Neural crest cell (in vitro differentiated cells): ENCODE results near the gene PMP22. TPM values are rescaled to one million over a fixed set of nuclear protein-coding genes. Genes with fewer than 3 reads are reported as not detected.

Source experiments
- DNase-seq: peaks from one replicate; pipeline ENCODE4 v3.0.0; 2021; ENCODE audit warnings: low read depth, mixed read lengths, low spot score
- H3K27ac Mint-ChIP-seq: one replicate; pipeline ENCODE4 v1.8.0; 2021; ENCODE audit warnings: mild to moderate bottlenecking, mixed read lengths; ENCODE audit not compliant: unreplicated experiment
- H3K27me3 Mint-ChIP-seq: 2 replicates; pipeline ENCODE4 v1.8.0; 2021; ENCODE audit warnings: low read depth, mild to moderate bottlenecking, mixed read lengths
- H3K36me3 Mint-ChIP-seq: 2 replicates; pipeline ENCODE4 v1.8.0; 2021; ENCODE audit warnings: low read depth, mild to moderate bottlenecking, mixed read lengths
- H3K4me1 Mint-ChIP-seq: 2 replicates; pipeline ENCODE4 v1.8.0; 2021; ENCODE audit warnings: mixed read lengths
- H3K4me3 Mint-ChIP-seq: one replicate; pipeline ENCODE4 v1.8.0; 2021; ENCODE audit warnings: mild to moderate bottlenecking, mixed read lengths
- H3K9me3 Mint-ChIP-seq: 2 replicates; pipeline ENCODE4 v1.8.0; 2021; ENCODE audit warnings: mixed read lengths
- total RNA-seq: library from RNA; stranded (reverse); gene quantifications from 2 replicates; pipeline ENCODE4 v1.2.1, GENCODE V29; 2021
- TF ChIP-seq, protein P1 (sequence below): fragments of 200-600 bp; sonication (generic); conservative IDR thresholded peaks from 2 replicates; pipeline ENCODE4 v1.5.0; 2021; ENCODE audit warnings: antibody characterized with exemption, mild to moderate bottlenecking

The PMP22 gene
- total RNA-seq, 1 donor from 2014 or later = 14.9 TPM

- TF ChIP-seq, protein P1, sequence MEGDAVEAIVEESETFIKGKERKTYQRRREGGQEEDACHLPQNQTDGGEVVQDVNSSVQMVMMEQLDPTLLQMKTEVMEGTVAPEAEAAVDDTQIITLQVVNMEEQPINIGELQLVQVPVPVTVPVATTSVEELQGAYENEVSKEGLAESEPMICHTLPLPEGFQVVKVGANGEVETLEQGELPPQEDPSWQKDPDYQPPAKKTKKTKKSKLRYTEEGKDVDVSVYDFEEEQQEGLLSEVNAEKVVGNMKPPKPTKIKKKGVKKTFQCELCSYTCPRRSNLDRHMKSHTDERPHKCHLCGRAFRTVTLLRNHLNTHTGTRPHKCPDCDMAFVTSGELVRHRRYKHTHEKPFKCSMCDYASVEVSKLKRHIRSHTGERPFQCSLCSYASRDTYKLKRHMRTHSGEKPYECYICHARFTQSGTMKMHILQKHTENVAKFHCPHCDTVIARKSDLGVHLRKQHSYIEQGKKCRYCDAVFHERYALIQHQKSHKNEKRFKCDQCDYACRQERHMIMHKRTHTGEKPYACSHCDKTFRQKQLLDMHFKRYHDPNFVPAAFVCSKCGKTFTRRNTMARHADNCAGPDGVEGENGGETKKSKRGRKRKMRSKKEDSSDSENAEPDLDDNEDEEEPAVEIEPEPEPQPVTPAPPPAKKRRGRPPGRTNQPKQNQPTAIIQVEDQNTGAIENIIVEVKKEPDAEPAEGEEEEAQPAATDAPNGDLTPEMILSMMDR = no peak
- Mint-ChIP-seq H3K27me3 (peaks cover 29% of the 10 kb centered on the region), H3K4me3 (no peak overlapping the region), H3K9me3 (peaks cover 7% of the 10 kb centered on the region), H3K4me1 (peaks cover 14% of the 10 kb centered on the region), H3K27ac (no peak overlapping the region), H3K36me3 (no peaks in the 10 kb centered on the region)
- no peak for DNase-seq
Measured at GRCh38 chr17:15269780-15270089, 4.6 kb upstream of the PMP22 start.

DNA sequence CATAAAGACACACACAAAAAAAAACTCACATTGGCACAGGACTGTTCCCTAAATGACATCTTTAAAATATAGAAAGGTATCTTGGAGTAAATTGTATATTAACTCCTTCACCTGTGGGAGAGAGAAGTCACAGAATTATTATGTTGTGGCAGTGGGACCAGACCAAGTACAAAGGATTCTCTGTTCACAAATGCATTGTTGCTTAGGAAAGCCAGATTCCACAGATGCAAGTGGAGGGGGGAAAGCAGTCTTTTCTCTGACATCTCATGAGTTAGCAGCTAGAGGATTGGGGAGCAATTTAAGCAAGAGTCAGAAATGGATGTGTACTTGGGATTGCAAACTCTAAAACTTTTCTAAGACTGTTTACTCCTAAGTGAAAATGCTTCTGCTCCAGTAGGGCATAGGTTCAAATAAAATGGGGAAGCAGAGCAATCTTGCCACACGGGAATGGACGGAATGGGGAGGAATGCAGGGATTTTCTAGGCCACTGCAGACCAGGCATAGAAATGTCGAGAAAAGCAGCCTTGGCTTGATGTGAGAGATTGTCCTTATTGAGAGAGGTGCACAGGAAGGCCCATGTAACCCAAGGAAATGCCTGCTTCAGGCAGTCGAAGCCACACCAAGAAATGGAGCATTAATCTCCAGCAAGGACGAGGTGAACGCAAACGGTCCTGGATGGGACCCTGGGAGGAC lies 4.1 kb upstream of the PMP22 start:
- H3K4me3 Mint-ChIP-seq = no peak overlapping the region
- no peak for DNase-seq
- no peaks in the 10 kb centered on the region for H3K36me3 Mint-ChIP-seq
- TF ChIP-seq, protein P1 = no peak
- H3K9me3 Mint-ChIP-seq = peaks cover 5% of the 10 kb centered on the region
- H3K27me3 Mint-ChIP-seq = peaks cover 34% of the 10 kb centered on the region
- no peak overlapping the region for H3K27ac Mint-ChIP-seq
- peaks cover 14% of the 10 kb centered on the region for H3K4me1 Mint-ChIP-seq

DNA sequence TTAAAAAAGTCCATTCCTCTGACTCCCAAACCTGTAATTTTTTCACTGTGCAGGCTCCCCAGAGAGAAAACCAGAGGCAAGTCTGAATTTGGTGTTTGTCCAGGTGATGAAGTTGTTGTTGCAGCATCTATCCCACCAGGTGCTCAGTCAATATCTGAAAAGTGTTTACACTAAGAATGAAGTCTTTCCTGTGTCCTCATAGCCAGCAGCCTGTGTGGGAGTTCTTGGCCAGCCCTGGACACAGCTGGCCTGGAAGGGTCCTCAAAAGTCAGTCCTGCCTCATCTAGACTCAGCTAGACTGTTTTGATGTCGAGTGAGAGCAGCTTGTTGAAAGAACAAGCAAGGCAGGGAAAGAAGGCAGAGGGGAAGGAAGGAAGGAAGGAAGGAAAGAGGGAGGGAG lies 3.3 kb upstream of the PMP22 start:
- TF ChIP-seq, protein P1 = no peak
- Mint-ChIP-seq H3K36me3 (no peaks in the 10 kb centered on the region), H3K27ac (no peak overlapping the region), H3K27me3 (peaks cover 42% of the 10 kb centered on the region), H3K4me1 (peaks cover 12% of the 10 kb centered on the region), H3K4me3 (no peak overlapping the region), H3K9me3 (no peaks in the 10 kb centered on the region)
- DNase-seq = no peak

- no peak for DNase-seq
- H3K27me3 Mint-ChIP-seq = peaks cover 47% of the 10 kb centered on the region
- H3K36me3 Mint-ChIP-seq = no peaks in the 10 kb centered on the region
- H3K4me3 Mint-ChIP-seq = no peak overlapping the region
- H3K27ac Mint-ChIP-seq = no peak overlapping the region
- no peaks in the 10 kb centered on the region for H3K9me3 Mint-ChIP-seq
- H3K4me1 Mint-ChIP-seq = peaks cover 14% of the 10 kb centered on the region
- TF ChIP-seq, protein P1 = no peak
Measured at GRCh38 chr17:15267996-15268395, 2.9 kb upstream of the PMP22 start.

GRCh38 chr17:15266325-15267125 lies 1.4 kb upstream of the PMP22 start:
- Mint-ChIP-seq H3K9me3 (no peaks in the 10 kb centered on the region), H3K36me3 (no peaks in the 10 kb centered on the region), H3K4me1 (peaks cover 26% of the 10 kb centered on the region), H3K27ac (no peak overlapping the region), H3K27me3 (peaks cover 62% of the 10 kb centered on the region), H3K4me3 (no peak overlapping the region)
- no peak for DNase-seq
- TF ChIP-seq, protein P1 = no peak
